Heart left ventricle (tissue), 16 donors: ENCODE measurements around the gene DCDC2B. TPM values are rescaled to one million over a fixed set of nuclear protein-coding genes. Genes with fewer than 3 reads are reported as not detected.

Experiments
- ATAC-seq, 4 donors: fragments of 200-7000 bp; cut with Tn5 transposase; one replicate each; pipeline ENCODE4 v1.9.1; 2020 to 2022; ENCODE audit warnings: moderate library complexity in 4 of 4, mild to moderate bottlenecking in 3 of 4, moderate number of reproducible peaks in 1 of 4
- DNase-seq, 5 donors: peaks; one replicate each; pipeline ENCODE4 v3.0.0-alpha.2; 2020
- H3K27ac ChIP-seq, 12 donors: fragments of 200-600 bp; sonication (generic) in 4 of 12; one replicate each; pipeline versions ENCODE4 v1.5.0 to v1.8.0; 2016 to 2022; ENCODE audit warnings: mild to moderate bottlenecking in 2 of 12
- H3K27me3 ChIP-seq, 9 donors: fragments of 200-600 bp; sonication (generic) in 2 of 9; one replicate each; pipeline versions ENCODE4 v1.5.1 to v1.8.0; 2016 to 2022; ENCODE audit warnings: mild to moderate bottlenecking in 3 of 9
- H3K36me3 ChIP-seq, 9 donors: fragments of 200-600 bp; sonication (generic) in 2 of 9; one replicate each; pipeline versions ENCODE4 v1.5.0 to v1.8.0; 2018 to 2022; ENCODE audit warnings: mild to moderate bottlenecking in 2 of 9
- H3K4me1 ChIP-seq, 12 donors: fragments of 200-600 bp; sonication (generic) in 4 of 12; one replicate each; pipeline versions ENCODE4 v1.5.0 to v1.8.0; 2016 to 2022; ENCODE audit warnings: mild to moderate bottlenecking in 3 of 12
- H3K4me3 ChIP-seq, 12 donors: fragments of 200-600 bp; sonication (generic) in 4 of 12; one replicate each; pipeline versions ENCODE4 v1.5.0 to v1.8.0; 2017 to 2022; ENCODE audit warnings: mild to moderate bottlenecking in 9 of 12, moderate library complexity in 4 of 12
- H3K9me3 ChIP-seq, 12 donors: fragments of 200-600 bp; sonication (generic) in 4 of 12; one replicate each; pipeline versions ENCODE4 v1.5.0 to v1.8.0; 2016 to 2022; ENCODE audit warnings: mild to moderate bottlenecking in 1 of 12
- CTCF ChIP-seq, 12 donors: fragments of 200-600 bp; sonication (generic) in 4 of 12; IDR thresholded peaks; one replicate each; pipeline versions ENCODE4 v1.5.0 to v1.8.0; 2018 to 2022; ENCODE audit warnings: antibody characterized with exemption in 12 of 12, mild to moderate bottlenecking in 5 of 12
- POLR2A ChIP-seq, 2 donors: fragments of 450-650 bp; IDR thresholded peaks; one replicate each; pipeline ENCODE4 v1.6.1; 2017; ENCODE audit warnings: antibody characterized with exemption in 2 of 2, mild to moderate bottlenecking in 2 of 2, moderate library complexity in 2 of 2
- WGBS, 4 donors: extraction: QIAGEN DNeasy Blood & Tissue Kit in 2 of 4; methylation state at CpG; one replicate each; pipeline versions ENCODE4 v1.1.5 to v1.1.7; 2013 to 2018; 5-methylcytosine and 5-hydroxymethylcytosine counted together
- intact Hi-C, 10 donors: fragments of 100-400 bp; cut with DNase I; formaldehyde crosslinking; loops; one replicate each; pipeline versions ENCODE4 v1.11.1 to v1.14.2; 2022
- polyA plus RNA-seq, 2 donors: library from polyadenylated mRNA; stranded (reverse); fragments of 200-250 nt; gene quantifications; one replicate each; pipeline ENCODE4 v1.2.3, GENCODE V29; 2013
- total RNA-seq, 9 donors: library from RNA; depleted of rRNA in 2 of 9; stranded (reverse); fragments of >200 nt in 2 of 9; fragmentation: NEBNext Ultra II Directional in 3 of 9; extraction: Animal tissue kit (Norgen Biotek cat#: 25700) in 3 of 9; gene quantifications; one replicate each; pipeline versions ENCODE4 v1.1.0 to v1.2.4, GENCODE V29; 2016 to 2023
- donor health status: ischemic (EF 13 %, LVEDD 7.1; RV severe dilation, severe dysfunction).
- donor health status: healthy with polysubstance abuse.
- donor health status: DM: no; HTN: yes; CAD: no.
- donor health status: DM: no; HTN: no; CAD: no.
- donor health status: ischemic (EF 25% LVEDD 6.9; RV normal size, moderate dysfunction).
- donor health status: ischemic (EF 25% LVEDD 5.7; RV mildly dilated, moderate dysfunction).
- donor health status: healthy.
- donor health status: DM: yes; HTN: yes; CAD: no.
- donor health status: ischemic (EF 35%, LVEDD 5.7; RV mildly dilated, moderate dysfunction).
- donor health status: nonischemic (EF 11% LVEDD 7.7; RV severe dilation, severe dysfunction).
- donor health status: DM: yes; HTN: yes; CAD: no.
- donor health status: PGD.
- donor health status: ischemic (EF 29% LVEDD 5.4; RV normal size, mild dysfunction).
- donor health status: nonischemic (EF 23%, LVEDD 6.1; RV moderate dilation, normal function).

DCDC2B gene
- total and polyA plus RNA-seq, 11 donors: not detected

- Histone ChIP-seq H3K4me1 (peaks cover 0 to 35% (median 14%) of the 10 kb centered on the region in 12 donors), H3K9me3 (no peaks in the 10 kb centered on the region), H3K27me3 (no peaks in the 10 kb centered on the region), H3K36me3 (peaks cover 2 to 81% (median 76%) of the 10 kb centered on the region in 9 donors), H3K27ac (no peak overlapping the region), H3K4me3 (no peak overlapping the region)
- DNase-seq (no peak), ATAC-seq (no peak)
- intact Hi-C loops: no loop called here
- no peak for TF ChIP-seq CTCF (IDR thresholded peaks at IDR 0.05)
- TF ChIP-seq POLR2A (IDR thresholded peaks at IDR 0.05): no peak
- 83 to 94% (median 87%) methylated on average over 3 of the region's 3 CpGs for WGBS, 4 donors
These were observed 13.4 kb upstream of the DCDC2B start for GRCh38 chr1:32195531-32195930.

- Histone ChIP-seq H3K36me3 (peaks cover 2 to 74% (median 69%) of the 10 kb centered on the region in 9 donors), H3K27ac (peak overlapping the region in 1 of 12 donors; percentile 9), H3K27me3 (no peaks in the 10 kb centered on the region), H3K4me3 (no peak overlapping the region), H3K9me3 (no peaks in the 10 kb centered on the region), H3K4me1 (peaks cover 0 to 39% (median 15%) of the 10 kb centered on the region in 12 donors)
- DNase-seq (no peak), ATAC-seq (no peak)
- no peak for TF ChIP-seq POLR2A (IDR thresholded peaks at IDR 0.05)
- TF ChIP-seq CTCF (IDR thresholded peaks at IDR 0.05): no peak
- intact Hi-C loops: no loop called here
These were observed 12.7 kb upstream of the DCDC2B start for GRCh38 chr1:32195972-32196823.

GRCh38 chr1:32197074-32197473 is 11.8 kb upstream of the DCDC2B start:
- no peak for TF ChIP-seq CTCF (IDR thresholded peaks at IDR 0.05)
- TF ChIP-seq POLR2A (IDR thresholded peaks at IDR 0.05): no peak
- WGBS, 4 donors: 71 to 92% (median 87%) methylated on average over 1 of the region's 1 CpG
- H3K36me3 ChIP-seq: peaks cover 2 to 65% (median 60%) of the 10 kb centered on the region in 9 donors
- ATAC-seq: no peak
- intact Hi-C loops: no loop called here
- peaks cover 5 to 47% (median 23%) of the 10 kb centered on the region in 12 donors for H3K4me1 ChIP-seq
- H3K27ac ChIP-seq: peak overlapping the region in 3 of 12 donors; percentile 2 to 19 (median 8)
- no peaks in the 10 kb centered on the region for H3K27me3 ChIP-seq
- H3K4me3 ChIP-seq: no peak overlapping the region
- no peak for DNase-seq
- no peaks in the 10 kb centered on the region for H3K9me3 ChIP-seq

- H3K9me3 ChIP-seq: no peaks in the 10 kb centered on the region
- no peak overlapping the region for H3K4me3 ChIP-seq
- ATAC-seq (no peak), DNase-seq (no peak)
- H3K4me1 ChIP-seq: peaks cover 5 to 48% (median 24%) of the 10 kb centered on the region in 12 donors
- no peaks in the 10 kb centered on the region for H3K27me3 ChIP-seq
- TF ChIP-seq CTCF (IDR thresholded peaks at IDR 0.05): no peak
- no peak for TF ChIP-seq POLR2A (IDR thresholded peaks at IDR 0.05)
- H3K27ac ChIP-seq: peak overlapping the region in 1 of 12 donors; percentile 47
- WGBS, 4 donors: 69 to 81% (median 69%) methylated on average over 6 of the region's 6 CpGs
- peaks cover 2 to 58% (median 53%) of the 10 kb centered on the region in 9 donors for H3K36me3 ChIP-seq
- intact Hi-C loops: no loop called here
These were observed 11.1 kb upstream of the DCDC2B start for GRCh38 chr1:32197837-32198236.
